PFSK-1 (cell line): Measurements from ENCODE around the gene DUSP6.

Experiments
- FOXP2 ChIP-seq: optimal IDR thresholded peaks from 2 replicates; pipeline ENCODE3; 2011; ENCODE audit warnings: borderline replicate concordance, control low read depth, inconsistent platforms; ENCODE audit not compliant: insufficient read depth; ENCODE audit errors: extremely low read length, extremely low read depth
- POLR2AphosphoS5 ChIP-seq: IDR thresholded peaks from 2 replicates; pipeline ENCODE4 v1.6.1; 2012; ENCODE audit warnings: low read depth, mild to moderate bottlenecking, control low read depth, low read length, moderate library complexity
- REST ChIP-seq, 2 experiments: IDR thresholded peaks; 2 replicates each; pipeline versions ENCODE4 v1.6.1 to v1.8.0; 2011 to 2012; ENCODE audit warnings: low read depth in 2 of 2, low read length in 2 of 2, control low read depth in 1 of 2, inconsistent platforms in 1 of 2, mild to moderate bottlenecking in 1 of 2, moderate library complexity in 1 of 2; ENCODE audit not compliant: insufficient read depth in 1 of 2
- SIN3A ChIP-seq: IDR thresholded peaks from 2 replicates; pipeline ENCODE4 v1.6.1; 2012; ENCODE audit warnings: mild to moderate bottlenecking, low read length, moderate library complexity, borderline replicate concordance; ENCODE audit not compliant: insufficient read depth
- TAF1 ChIP-seq: IDR thresholded peaks from 2 replicates; pipeline ENCODE4 v1.6.1; 2012; ENCODE audit warnings: low read length, control low read depth, borderline replicate concordance; ENCODE audit not compliant: insufficient read depth

Gene DUSP6

DNA sequence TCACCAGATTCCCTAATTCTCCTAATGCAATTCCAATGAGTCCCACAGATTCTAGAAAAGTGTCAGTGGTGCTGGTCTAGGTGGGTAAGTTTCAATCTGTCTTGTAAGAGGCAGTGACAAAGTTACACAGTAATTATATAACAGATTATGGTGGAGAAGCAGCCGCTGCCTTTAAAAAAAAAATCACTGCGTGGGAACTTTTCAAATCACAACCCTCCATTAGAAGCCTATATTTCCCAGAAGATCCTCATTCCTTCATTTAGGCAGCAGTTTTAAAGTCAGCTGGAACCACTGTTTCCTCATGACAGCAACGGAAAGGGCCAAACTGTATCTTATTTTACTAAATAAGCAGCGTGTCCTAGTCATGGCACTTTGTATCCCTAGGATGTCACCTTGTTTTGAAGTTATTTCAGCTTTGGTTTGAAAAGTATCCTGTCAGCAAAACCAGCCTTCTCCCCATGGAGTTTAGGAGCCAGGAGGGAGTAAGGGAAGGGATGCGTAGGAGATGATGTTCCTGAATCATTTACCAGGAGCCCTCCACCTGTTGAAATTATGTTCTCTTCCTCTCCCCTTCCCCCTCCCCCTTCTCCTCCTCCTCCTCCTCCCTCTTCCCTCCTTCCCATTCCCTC, 27.7 kb upstream of the DUSP6 start:
- no peak for TF ChIP-seq REST (IDR thresholded peaks at IDR 0.05; ENCODE audit: insufficient read depth in 1 of 2, low read depth in 2 of 2, low read length in 2 of 2)

DNA sequence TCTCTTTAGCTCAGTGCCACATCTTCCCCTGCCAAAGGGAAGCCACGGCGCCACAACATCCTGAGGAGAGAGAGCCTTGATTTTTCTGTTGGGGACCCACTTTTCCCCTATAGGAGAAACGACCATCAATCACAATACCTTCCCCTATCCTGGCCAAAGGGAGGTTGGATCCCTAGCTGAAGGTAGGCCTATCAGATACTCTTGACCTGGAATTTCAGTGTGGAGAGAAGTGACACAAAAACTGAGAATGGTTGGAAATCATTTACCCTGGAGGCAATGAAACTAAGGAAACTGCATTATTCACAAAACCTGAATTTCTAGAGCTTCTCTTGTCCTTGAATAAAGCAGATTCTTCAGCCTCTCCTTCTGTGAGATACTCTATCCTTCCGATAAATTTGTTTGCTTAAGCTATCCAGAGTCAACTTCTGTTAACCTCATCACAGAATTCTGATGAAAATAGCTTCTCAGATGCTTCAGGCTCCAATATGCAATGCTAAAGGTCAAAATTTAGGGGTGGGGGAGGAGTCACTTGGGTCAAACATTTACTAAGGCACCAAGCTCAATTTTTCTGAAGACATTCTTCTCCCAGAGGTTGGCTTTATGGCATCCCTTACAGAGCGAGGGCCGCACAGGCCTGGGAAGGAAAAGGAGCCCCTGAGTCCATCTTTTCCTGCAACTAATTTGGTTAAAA, 27.0 kb upstream of the DUSP6 start:
- TF ChIP-seq REST (IDR thresholded peaks at IDR 0.05; ENCODE audit: insufficient read depth in 1 of 2, low read depth in 2 of 2, low read length in 2 of 2) (no peak), POLR2AphosphoS5 (no peak), SIN3A (no peak), TAF1 (no peak), FOXP2 (no peak)

- TF ChIP-seq SIN3A: no peak
- TF ChIP-seq REST (IDR thresholded peaks at IDR 0.05; ENCODE audit: insufficient read depth in 1 of 2, low read depth in 2 of 2, low read length in 2 of 2): no peak
These were observed 24.5 kb upstream of the DUSP6 start for GRCh38 chr12:89376844-89377243.

DNA sequence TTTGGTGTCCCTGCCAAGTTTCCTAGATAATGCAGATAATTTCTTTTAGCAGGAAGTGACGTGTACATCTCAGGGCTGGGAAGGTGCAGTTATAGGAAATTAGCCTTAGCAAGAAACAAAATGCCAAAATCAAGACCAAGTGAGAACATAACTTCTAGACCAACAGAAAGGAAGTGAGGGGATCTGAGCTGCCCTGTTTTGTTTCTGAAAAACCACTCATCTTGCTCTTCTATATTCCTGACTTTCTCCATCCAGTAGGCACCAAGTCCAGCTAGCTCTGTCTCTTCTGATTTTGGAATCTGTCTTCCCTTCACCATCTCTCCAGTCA, 23.9 kb upstream of the DUSP6 start:
- TF ChIP-seq REST (IDR thresholded peaks at IDR 0.05; ENCODE audit: insufficient read depth in 1 of 2, low read depth in 2 of 2, low read length in 2 of 2): no peak
- TF ChIP-seq POLR2AphosphoS5: no peak
- no peak for TF ChIP-seq TAF1
- no peak for TF ChIP-seq SIN3A
- TF ChIP-seq FOXP2: no peak
